ENCODE measurements around the gene PEX14.

DNA sequence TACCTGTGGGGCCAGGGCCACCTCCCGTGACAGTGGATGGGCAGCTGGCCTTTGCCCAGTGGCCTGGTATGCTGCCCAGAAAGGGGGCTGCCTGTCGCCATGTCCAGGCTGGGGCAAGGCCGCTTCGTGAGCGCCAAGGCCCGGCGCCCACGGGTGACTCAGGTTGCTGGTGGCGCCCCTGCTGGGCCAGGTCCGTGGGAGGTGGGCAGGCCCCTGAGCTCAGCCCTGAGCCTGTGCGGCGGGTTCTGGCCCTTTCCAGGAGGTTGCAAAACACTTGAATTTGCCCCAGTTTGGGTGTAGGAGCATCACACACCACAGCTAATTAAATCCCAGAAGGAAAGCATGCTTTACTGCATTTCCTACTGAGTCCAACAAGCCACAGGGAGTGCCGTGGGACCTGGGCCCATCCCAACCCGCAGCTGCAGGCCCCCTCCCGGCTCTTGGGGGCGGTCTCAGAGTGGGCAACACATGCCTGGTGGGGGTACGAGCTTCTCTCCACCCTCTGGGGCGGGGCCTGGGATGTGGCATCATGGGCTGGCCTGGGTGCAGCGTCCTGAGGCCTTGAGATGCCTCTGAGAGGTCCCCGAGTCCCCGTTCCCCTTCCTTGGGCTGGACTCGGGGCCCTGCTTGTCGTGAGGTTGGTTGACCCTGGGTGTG lies 159.8 kb downstream of the PEX14 start:
- TF ChIP-seq, protein P1, sequence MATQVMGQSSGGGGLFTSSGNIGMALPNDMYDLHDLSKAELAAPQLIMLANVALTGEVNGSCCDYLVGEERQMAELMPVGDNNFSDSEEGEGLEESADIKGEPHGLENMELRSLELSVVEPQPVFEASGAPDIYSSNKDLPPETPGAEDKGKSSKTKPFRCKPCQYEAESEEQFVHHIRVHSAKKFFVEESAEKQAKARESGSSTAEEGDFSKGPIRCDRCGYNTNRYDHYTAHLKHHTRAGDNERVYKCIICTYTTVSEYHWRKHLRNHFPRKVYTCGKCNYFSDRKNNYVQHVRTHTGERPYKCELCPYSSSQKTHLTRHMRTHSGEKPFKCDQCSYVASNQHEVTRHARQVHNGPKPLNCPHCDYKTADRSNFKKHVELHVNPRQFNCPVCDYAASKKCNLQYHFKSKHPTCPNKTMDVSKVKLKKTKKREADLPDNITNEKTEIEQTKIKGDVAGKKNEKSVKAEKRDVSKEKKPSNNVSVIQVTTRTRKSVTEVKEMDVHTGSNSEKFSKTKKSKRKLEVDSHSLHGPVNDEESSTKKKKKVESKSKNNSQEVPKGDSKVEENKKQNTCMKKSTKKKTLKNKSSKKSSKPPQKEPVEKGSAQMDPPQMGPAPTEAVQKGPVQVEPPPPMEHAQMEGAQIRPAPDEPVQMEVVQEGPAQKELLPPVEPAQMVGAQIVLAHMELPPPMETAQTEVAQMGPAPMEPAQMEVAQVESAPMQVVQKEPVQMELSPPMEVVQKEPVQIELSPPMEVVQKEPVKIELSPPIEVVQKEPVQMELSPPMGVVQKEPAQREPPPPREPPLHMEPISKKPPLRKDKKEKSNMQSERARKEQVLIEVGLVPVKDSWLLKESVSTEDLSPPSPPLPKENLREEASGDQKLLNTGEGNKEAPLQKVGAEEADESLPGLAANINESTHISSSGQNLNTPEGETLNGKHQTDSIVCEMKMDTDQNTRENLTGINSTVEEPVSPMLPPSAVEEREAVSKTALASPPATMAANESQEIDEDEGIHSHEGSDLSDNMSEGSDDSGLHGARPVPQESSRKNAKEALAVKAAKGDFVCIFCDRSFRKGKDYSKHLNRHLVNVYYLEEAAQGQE (IDR thresholded peaks at IDR 0.05; ENCODE audit: unreplicated experiment) = no peak
- TF ChIP-seq POLR2AphosphoS5 (IDR thresholded peaks at IDR 0.05; ENCODE audit: low read depth) (no peak), EZH2 (IDR thresholded peaks at IDR 0.05; ENCODE audit: low read depth, unreplicated experiment) (no peak), EZH2phosphoT487 (IDR thresholded peaks at IDR 0.05; ENCODE audit: unreplicated experiment) (no peak), JUNB (IDR thresholded peaks at IDR 0.05; ENCODE audit: unreplicated experiment) (no peak), STAT1 (IDR thresholded peaks at IDR 0.05; ENCODE audit: unreplicated experiment) (no peak), CREB1 (CRISPR knock-in tag; IDR thresholded peaks at IDR 0.05; ENCODE audit: low read depth) (no peak), ZNF331 (CRISPR knock-in tag; IDR thresholded peaks at IDR 0.05; ENCODE audit: low read depth) (no peak), ZNF114 (CRISPR knock-in tag; IDR thresholded peaks at IDR 0.05) (no peak)
- TF ChIP-seq, protein P2, sequence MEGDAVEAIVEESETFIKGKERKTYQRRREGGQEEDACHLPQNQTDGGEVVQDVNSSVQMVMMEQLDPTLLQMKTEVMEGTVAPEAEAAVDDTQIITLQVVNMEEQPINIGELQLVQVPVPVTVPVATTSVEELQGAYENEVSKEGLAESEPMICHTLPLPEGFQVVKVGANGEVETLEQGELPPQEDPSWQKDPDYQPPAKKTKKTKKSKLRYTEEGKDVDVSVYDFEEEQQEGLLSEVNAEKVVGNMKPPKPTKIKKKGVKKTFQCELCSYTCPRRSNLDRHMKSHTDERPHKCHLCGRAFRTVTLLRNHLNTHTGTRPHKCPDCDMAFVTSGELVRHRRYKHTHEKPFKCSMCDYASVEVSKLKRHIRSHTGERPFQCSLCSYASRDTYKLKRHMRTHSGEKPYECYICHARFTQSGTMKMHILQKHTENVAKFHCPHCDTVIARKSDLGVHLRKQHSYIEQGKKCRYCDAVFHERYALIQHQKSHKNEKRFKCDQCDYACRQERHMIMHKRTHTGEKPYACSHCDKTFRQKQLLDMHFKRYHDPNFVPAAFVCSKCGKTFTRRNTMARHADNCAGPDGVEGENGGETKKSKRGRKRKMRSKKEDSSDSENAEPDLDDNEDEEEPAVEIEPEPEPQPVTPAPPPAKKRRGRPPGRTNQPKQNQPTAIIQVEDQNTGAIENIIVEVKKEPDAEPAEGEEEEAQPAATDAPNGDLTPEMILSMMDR (conservative IDR thresholded peaks at IDR 0.05; ENCODE audit: low read depth in 2 of 2) = no peak
- TF ChIP-seq, protein P3, sequence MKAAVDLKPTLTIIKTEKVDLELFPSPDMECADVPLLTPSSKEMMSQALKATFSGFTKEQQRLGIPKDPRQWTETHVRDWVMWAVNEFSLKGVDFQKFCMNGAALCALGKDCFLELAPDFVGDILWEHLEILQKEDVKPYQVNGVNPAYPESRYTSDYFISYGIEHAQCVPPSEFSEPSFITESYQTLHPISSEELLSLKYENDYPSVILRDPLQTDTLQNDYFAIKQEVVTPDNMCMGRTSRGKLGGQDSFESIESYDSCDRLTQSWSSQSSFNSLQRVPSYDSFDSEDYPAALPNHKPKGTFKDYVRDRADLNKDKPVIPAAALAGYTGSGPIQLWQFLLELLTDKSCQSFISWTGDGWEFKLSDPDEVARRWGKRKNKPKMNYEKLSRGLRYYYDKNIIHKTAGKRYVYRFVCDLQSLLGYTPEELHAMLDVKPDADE (IDR thresholded peaks at IDR 0.05) = no peak

Measured in GM23338 (cell line).